T-cell (primary cell): ENCODE data around the gene PTPN21. TPM values are rescaled to one million over a fixed set of nuclear protein-coding genes. Genes with fewer than 3 reads are reported as not detected.

Experiments
- ATAC-seq, 4 experiments: fragments of 200-7000 bp in 3 of 4; fragments of 150-1000 bp in 1 of 4; cut with Tn5 transposase; replicated peaks in 1 of 4; 1 replicate in 3 of 4; 2 replicates in 1 of 4; pipeline ENCODE4 v1.10.0; 2021; ENCODE audit warnings: moderate library complexity in 3 of 4, mild to moderate bottlenecking in 2 of 4, moderate number of reproducible peaks in 1 of 4
- CTCF ChIA-PET, 2 donors: fragments of 300-600 bp; sonication (Branson Sonifier 250); formaldehyde crosslinking; loops; one replicate each; lab custom pipeline; 2022; ENCODE audit warnings: antibody characterized with exemption in 2 of 2; lab: Charles Lee
- POLR2A ChIA-PET, 2 donors: fragments of 300-600 bp; sonication (Branson Sonifier 250); formaldehyde crosslinking; loops; one replicate each; lab custom pipeline; 2022; ENCODE audit warnings: antibody characterized with exemption in 2 of 2; lab: Charles Lee
- DNase-seq, 35 experiments: peaks; one replicate each; pipeline versions ENCODE4 v3.0.0 to v3.0.0-alpha.2; 2013 to 2023
- H3K27ac ChIP-seq: one replicate; pipeline ENCODE4 v1.5.1; 2013; ENCODE audit warnings: low read length
- H3K27me3 ChIP-seq, 2 experiments: replicated peaks in 1 of 2; 1 replicate in 1 of 2; 2 replicates in 1 of 2; pipeline versions ENCODE4 v1.6.1 to v1.7.0; 2013; ENCODE audit warnings: low read length in 1 of 2, mixed read lengths in 1 of 2; ENCODE audit not compliant: control insufficient read depth in 2 of 2, insufficient read depth in 2 of 2; ENCODE audit errors: extremely low read depth in 1 of 2
- H3K36me3 ChIP-seq, 2 donors: 1 replicate in 1 of 2; 2 replicates in 1 of 2; pipeline versions ENCODE4 v1.6.1 to v1.7.0; 2013; ENCODE audit warnings: low read length in 1 of 2; ENCODE audit not compliant: control insufficient read depth in 2 of 2, insufficient read depth in 1 of 2; ENCODE audit errors: extremely low read depth in 1 of 2
- H3K4me1 ChIP-seq, 2 experiments: 1 replicate in 1 of 2; 2 replicates in 1 of 2; pipeline versions ENCODE4 v1.6.1 to v1.7.0; 2013; ENCODE audit warnings: low read length in 2 of 2, mixed read lengths in 1 of 2; ENCODE audit not compliant: insufficient read depth in 2 of 2, control insufficient read depth in 1 of 2; ENCODE audit errors: extremely low read depth in 1 of 2
- H3K4me3 ChIP-seq, 2 donors: 1 replicate in 1 of 2; 2 replicates in 1 of 2; pipeline versions ENCODE4 v1.5.1 to v1.7.0; 2013; ENCODE audit warnings: mild to moderate bottlenecking in 2 of 2, low read length in 1 of 2, moderate library complexity in 1 of 2; ENCODE audit not compliant: control insufficient read depth in 1 of 2; ENCODE audit errors: extremely low read depth in 1 of 2
- H3K9me3 ChIP-seq: 2 replicates; pipeline ENCODE4 v1.7.0; 2013
- H3K27ac Mint-ChIP-seq, 2 donors: one replicate each; pipeline ENCODE4 v1.8.0; 2020 to 2021; ENCODE audit warnings: mild to moderate bottlenecking in 2 of 2, mixed read lengths in 2 of 2
- H3K27me3 Mint-ChIP-seq, 2 donors: one replicate each; pipeline ENCODE4 v1.8.0; 2021 to 2022; ENCODE audit warnings: mixed read lengths in 2 of 2
- H3K36me3 Mint-ChIP-seq: one replicate; pipeline ENCODE4 v1.8.0; 2021; ENCODE audit warnings: mixed read lengths
- H3K4me1 Mint-ChIP-seq, 3 donors: one replicate each; pipeline ENCODE4 v1.8.0; 2020 to 2022; ENCODE audit warnings: mixed read lengths in 3 of 3, mild to moderate bottlenecking in 1 of 3
- H3K4me3 Mint-ChIP-seq, 3 donors: one replicate each; pipeline ENCODE4 v1.8.0; 2020 to 2022; ENCODE audit warnings: mild to moderate bottlenecking in 3 of 3, mixed read lengths in 3 of 3, moderate library complexity in 3 of 3
- H3K9me3 Mint-ChIP-seq, 3 donors: one replicate each; pipeline ENCODE4 v1.8.0; 2020 to 2022; ENCODE audit warnings: mixed read lengths in 3 of 3
- WGBS: methylation state at CpG from one replicate; pipeline ENCODE4 v1.1.5; 2013; ENCODE audit warnings: missing lambda C conversion rate; ENCODE audit not compliant: insufficient coverage; 5-methylcytosine and 5-hydroxymethylcytosine counted together
- total RNA-seq, 35 experiments: library from RNA in 6 of 35; stranded (reverse) in 6 of 35; fragments of 120-200 nt in 1 of 35; gene quantifications; one replicate each; pipeline versions ENCODE4 v1.2.1 to v1.2.4 and lab custom pipeline; 2013 to 2026

PTPN21 gene
- total RNA-seq, 5 donors from 2014 or later (not counting 1 experiment from before 2014, with no cell fraction given), result 0.07 to 0.60 (median 0.18) TPM; not detected in 2

GRCh38 chr14:88556581-88556980 lies 1.8 kb upstream of the PTPN21 start:
- H3K27ac ChIP-seq, result no peak overlapping the region
- no peak overlapping the region for H3K4me3 ChIP-seq
- peaks cover 11 to 27% of the 10 kb centered on the region in 2 experiments for H3K27me3 ChIP-seq
- 41% methylated on average over 2 of the region's 3 CpGs for WGBS
- H3K9me3 ChIP-seq, result no peaks in the 10 kb centered on the region
- H3K4me1 ChIP-seq, result peaks cover 5 to 25% of the 10 kb centered on the region in 2 experiments
- H3K4me1 Mint-ChIP-seq, result peaks cover 38 to 41% (median 39%) of the 10 kb centered on the region in 3 donors
- H3K27ac Mint-ChIP-seq, result no peak overlapping the region
- DNase-seq (no peak), ATAC-seq (no peak)
- no peaks in the 10 kb centered on the region for H3K9me3 Mint-ChIP-seq
- H3K36me3 ChIP-seq, result no peaks in the 10 kb centered on the region
- ChIA-PET CTCF (interaction anchor here in 1 of 2 donors (0.5 kb wide), 1 partner anchor 27 kb away, joined by 4 read pairs; no protein-coding TSS in a partner anchor), POLR2A (interaction anchor here in 1 of 2 donors (0.7 kb wide), 1 partner anchor 548 kb away, joined by 3 read pairs; no protein-coding TSS in a partner anchor)
- no peaks in the 10 kb centered on the region for H3K36me3 Mint-ChIP-seq
- peaks cover 38 to 49% of the 10 kb centered on the region in 2 donors for H3K27me3 Mint-ChIP-seq
- no peak overlapping the region for H3K4me3 Mint-ChIP-seq

GRCh38 chr14:88553886-88554456 lies 836 bp downstream of the PTPN21 start:
- H3K27ac Mint-ChIP-seq, result peak overlapping the region in 1 of 2 donors; percentile 52
- peak in 1 of 35 experiments; percentile 22 for DNase-seq
- no peaks in the 10 kb centered on the region for H3K36me3 ChIP-seq
- H3K4me1 ChIP-seq, result peaks cover 5 to 30% of the 10 kb centered on the region in 2 experiments
- peaks cover 34 to 38% (median 36%) of the 10 kb centered on the region in 3 donors for H3K4me1 Mint-ChIP-seq
- ATAC-seq, result no peak
- CTCF ChIA-PET, result no interaction called here
- peaks cover 11 to 34% of the 10 kb centered on the region in 2 experiments for H3K27me3 ChIP-seq
- H3K27me3 Mint-ChIP-seq, result peaks cover 45 to 63% of the 10 kb centered on the region in 2 donors
- POLR2A ChIA-PET, result no interaction called here
- no peaks in the 10 kb centered on the region for H3K36me3 Mint-ChIP-seq
- H3K27ac ChIP-seq, result no peak overlapping the region
- WGBS, result 12% methylated on average over 12 of the region's 19 CpGs
- no peaks in the 10 kb centered on the region for H3K9me3 ChIP-seq
- peak overlapping the region; percentile 15 to 52 for H3K4me3 ChIP-seq
- H3K4me3 Mint-ChIP-seq, result peak overlapping the region; percentile 53 to 71 (median 69)
- no peaks in the 10 kb centered on the region for H3K9me3 Mint-ChIP-seq

- Histone ChIP-seq H3K9me3 (no peaks in the 10 kb centered on the region), H3K27ac (no peak overlapping the region), H3K4me1 (peaks cover 5 to 29% of the 10 kb centered on the region in 2 experiments), H3K36me3 (no peaks in the 10 kb centered on the region), H3K4me3 (no peak overlapping the region), H3K27me3 (peaks cover 11 to 34% of the 10 kb centered on the region in 2 experiments)
- H3K4me1 Mint-ChIP-seq, result peaks cover 31 to 34% (median 32%) of the 10 kb centered on the region in 3 donors
- ATAC-seq (no peak), DNase-seq (no peak)
- ChIA-PET POLR2A (no interaction called here), CTCF (no interaction called here)
- H3K36me3 Mint-ChIP-seq, result no peaks in the 10 kb centered on the region
- no peaks in the 10 kb centered on the region for H3K9me3 Mint-ChIP-seq
- H3K4me3 Mint-ChIP-seq, result no peak overlapping the region
- H3K27me3 Mint-ChIP-seq, result peaks cover 48 to 65% of the 10 kb centered on the region in 2 donors
- H3K27ac Mint-ChIP-seq, result no peak overlapping the region
- no CpG with 5 or more reads among the region's 2 CpGs for WGBS
These were observed 1.9 kb downstream of the PTPN21 start for GRCh38 chr14:88552876-88553275.

GRCh38 chr14:88551980-88552431 lies 2.8 kb downstream of the PTPN21 start:
- DNase-seq (no peak), ATAC-seq (no peak)
- WGBS, result 22% methylated on average over 17 of the region's 23 CpGs
- Histone ChIP-seq H3K27me3 (peaks cover 11 to 32% of the 10 kb centered on the region in 2 experiments), H3K4me1 (peaks cover 5 to 21% of the 10 kb centered on the region in 2 experiments), H3K4me3 (peak overlapping the region; percentile 51 to 70), H3K36me3 (no peaks in the 10 kb centered on the region), H3K9me3 (no peaks in the 10 kb centered on the region), H3K27ac (no peak overlapping the region)
- peak overlapping the region; percentile 56 to 70 (median 60) for H3K4me3 Mint-ChIP-seq
- peaks cover 48 to 61% of the 10 kb centered on the region in 2 donors for H3K27me3 Mint-ChIP-seq
- no peaks in the 10 kb centered on the region for H3K9me3 Mint-ChIP-seq
- POLR2A ChIA-PET, result no interaction called here
- H3K27ac Mint-ChIP-seq, result peak overlapping the region in 1 of 2 donors; percentile 36
- peaks cover 22 to 26% (median 23%) of the 10 kb centered on the region in 3 donors for H3K4me1 Mint-ChIP-seq
- CTCF ChIA-PET, result no interaction called here
- H3K36me3 Mint-ChIP-seq, result no peaks in the 10 kb centered on the region

GRCh38 chr14:88551094-88551870 lies 3.5 kb downstream of the PTPN21 start:
- Mint-ChIP-seq H3K4me1 (peaks cover 15 to 19% (median 16%) of the 10 kb centered on the region in 3 donors), H3K27me3 (peaks cover 43 to 55% of the 10 kb centered on the region in 2 donors), H3K4me3 (peak overlapping the region; percentile 56 to 70 (median 60)), H3K27ac (no peak overlapping the region), H3K36me3 (no peaks in the 10 kb centered on the region), H3K9me3 (no peaks in the 10 kb centered on the region)
- H3K4me1 ChIP-seq, result peaks cover 5 to 17% of the 10 kb centered on the region in 2 experiments
- no peaks in the 10 kb centered on the region for H3K36me3 ChIP-seq
- ATAC-seq, result peak; percentile 27 to 42 (median 36)
- H3K27me3 ChIP-seq, result peaks cover 11 to 30% of the 10 kb centered on the region in 2 experiments
- ChIA-PET CTCF (no interaction called here), POLR2A (no interaction called here)
- peak overlapping the region; percentile 51 to 70 for H3K4me3 ChIP-seq
- DNase-seq, result peak in 11 of 35 experiments; percentile 5 to 51 (median 31)
- 29% methylated on average over 46 of the region's 50 CpGs for WGBS
- H3K27ac ChIP-seq, result no peak overlapping the region
- H3K9me3 ChIP-seq, result no peaks in the 10 kb centered on the region

GRCh38 chr14:88550078-88550477 lies 4.7 kb downstream of the PTPN21 start:
- POLR2A ChIA-PET, result no interaction called here
- Mint-ChIP-seq H3K9me3 (no peaks in the 10 kb centered on the region), H3K4me3 (no peak overlapping the region), H3K27me3 (peaks cover 33 to 44% of the 10 kb centered on the region in 2 donors), H3K27ac (no peak overlapping the region), H3K36me3 (no peaks in the 10 kb centered on the region), H3K4me1 (peaks cover 10 to 14% (median 12%) of the 10 kb centered on the region in 3 donors)
- DNase-seq (no peak), ATAC-seq (no peak)
- peaks cover 5 to 17% of the 10 kb centered on the region in 2 experiments for H3K4me1 ChIP-seq
- CTCF ChIA-PET, result no interaction called here
- H3K9me3 ChIP-seq, result no peaks in the 10 kb centered on the region
- no peak overlapping the region for H3K4me3 ChIP-seq
- no peak overlapping the region for H3K27ac ChIP-seq
- peaks cover 4 to 26% of the 10 kb centered on the region in 2 experiments for H3K27me3 ChIP-seq
- no peaks in the 10 kb centered on the region for H3K36me3 ChIP-seq
- WGBS, result 91% methylated on average over 13 of the region's 15 CpGs
